Kidney (tissue), 14 donors: ENCODE measurements around the gene CFAP92. TPM values are rescaled to one million over a fixed set of nuclear protein-coding genes. Genes with fewer than 3 reads are reported as not detected.

ENCODE experiments used
- DNase-seq, 5 donors: peaks; one replicate each; pipeline ENCODE4 v3.0.0-alpha.2; 2013 to 2020
- FAIRE-seq: peaks from 2 replicates; lab custom pipeline; 2012; peaks lifted over from hg19 to GRCh38; lab: Jason Lieb, UNC
- H3K27ac ChIP-seq, 2 donors: one replicate each; pipeline ENCODE4 v1.7.0; 2013; ENCODE audit warnings: low read depth in 2 of 2, low read length in 2 of 2, inconsistent platforms in 1 of 2
- H3K27me3 ChIP-seq: one replicate; pipeline ENCODE4 v1.7.1; 2013; ENCODE audit warnings: low read length, inconsistent platforms; ENCODE audit not compliant: control insufficient read depth, insufficient read depth
- H3K36me3 ChIP-seq, 3 donors: one replicate each; pipeline versions ENCODE4 v1.7.0 to v1.7.1; 2013; ENCODE audit warnings: low read length in 3 of 3, control low read depth in 1 of 3, inconsistent platforms in 1 of 3; ENCODE audit not compliant: insufficient read depth in 3 of 3, control insufficient read depth in 2 of 3
- H3K4me1 ChIP-seq, 3 donors: one replicate each; pipeline versions ENCODE4 v1.7.0 to v1.7.1; 2013; ENCODE audit warnings: low read length in 3 of 3, inconsistent platforms in 1 of 3, low read depth in 1 of 3; ENCODE audit not compliant: control insufficient read depth in 2 of 3, insufficient read depth in 2 of 3
- H3K4me3 ChIP-seq, 3 donors: one replicate each; pipeline versions ENCODE4 v1.7.0 to v1.8.1; 2013; ENCODE audit warnings: low read length in 3 of 3, control low read depth in 1 of 3, inconsistent platforms in 1 of 3
- H3K9ac ChIP-seq, 3 donors: one replicate each; pipeline versions ENCODE4 v1.7.0 to v1.7.1; 2013; ENCODE audit warnings: low read length in 3 of 3, control low read depth in 1 of 3, inconsistent platforms in 1 of 3
- H3K9me3 ChIP-seq, 3 donors: one replicate each; pipeline versions ENCODE4 v1.7.0 to v1.7.1; 2013; ENCODE audit warnings: low read length in 3 of 3, control low read depth in 1 of 3, inconsistent platforms in 1 of 3; ENCODE audit not compliant: control insufficient read depth in 2 of 3, insufficient read depth in 1 of 3
- intact Hi-C: fragments of 100-400 bp; cut with DNase I; formaldehyde crosslinking; loops from one replicate; pipeline ENCODE4 v1.11.1; 2022
- polyA plus RNA-seq: library from polyadenylated mRNA; stranded (reverse); fragments of 350-450 nt; fragmentation: Illumina TruSeq; extraction: RNeasy Lipid Tissue Mini Kit (QIAGEN cat#74804); gene quantifications from one replicate; pipeline ENCODE4 v1.2.3, GENCODE V29; 2014; ENCODE audit warnings: low read depth, low replicate concordance; ENCODE audit not compliant: insufficient read depth
- total RNA-seq: library from RNA; stranded (reverse); fragmentation: NEBNext Ultra II Directional; extraction: Animal tissue kit (Norgen Biotek cat#: 25700); gene quantifications from one replicate; pipeline ENCODE4 v1.2.1, GENCODE V29; 2021
- TF ChIP-seq, protein P1 (sequence below): IDR thresholded peaks from 3 replicates; pipeline ENCODE4 v1.5.1; 2012; ENCODE audit warnings: mild to moderate bottlenecking, moderate library complexity, borderline replicate concordance; ENCODE audit not compliant: insufficient read depth; ENCODE audit errors: extremely low read depth
- donor health status: control.
- donor health status: control.
- donor health status: control.
- donor health status: control.
- donor health status: control.
- donor health status: DM: yes; HTN: yes; CAD: no.
- donor health status: Normal renal cell carcinoma (clear cell type).

The CFAP92 gene
- total and polyA plus RNA-seq, 2 donors from 2014 or later: 0.56 to 0.60 TPM

DNA sequence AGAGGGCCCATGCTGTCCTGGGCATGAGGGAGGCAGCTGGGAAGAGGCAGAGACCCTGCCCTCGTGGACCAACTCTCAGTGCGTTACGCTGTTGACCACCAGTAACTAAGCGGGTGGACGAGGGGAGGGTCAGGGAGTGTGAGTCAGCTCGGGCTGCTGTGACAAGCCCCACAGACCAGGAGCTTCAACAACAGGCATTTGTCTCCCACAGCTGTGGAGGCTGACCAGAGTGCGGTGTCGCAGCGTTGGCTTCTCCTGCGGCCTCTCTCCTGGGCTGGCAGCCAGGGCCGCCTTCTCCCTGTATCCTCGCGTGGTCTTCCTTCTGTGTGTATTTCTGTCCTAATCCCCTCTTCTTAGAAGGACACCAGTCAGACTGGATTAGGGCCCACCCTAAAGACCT, 20.3 kb upstream of the CFAP92 start:
- Histone ChIP-seq H3K4me1 (peaks cover 0 to 7% (median 5%) of the 10 kb centered on the region in 3 donors), H3K9ac (no peak overlapping the region), H3K36me3 (peaks cover 0 to 3% (median 0%) of the 10 kb centered on the region in 3 donors), H3K4me3 (no peak overlapping the region), H3K9me3 (no peaks in the 10 kb centered on the region), H3K27me3 (no peaks in the 10 kb centered on the region), H3K27ac (peak overlapping the region in 1 of 2 donors; percentile 34)
- FAIRE-seq (no peak), DNase-seq (peak in 1 of 5 donors; percentile 79)
- intact Hi-C loops: no loop called here
- TF ChIP-seq, protein P1, sequence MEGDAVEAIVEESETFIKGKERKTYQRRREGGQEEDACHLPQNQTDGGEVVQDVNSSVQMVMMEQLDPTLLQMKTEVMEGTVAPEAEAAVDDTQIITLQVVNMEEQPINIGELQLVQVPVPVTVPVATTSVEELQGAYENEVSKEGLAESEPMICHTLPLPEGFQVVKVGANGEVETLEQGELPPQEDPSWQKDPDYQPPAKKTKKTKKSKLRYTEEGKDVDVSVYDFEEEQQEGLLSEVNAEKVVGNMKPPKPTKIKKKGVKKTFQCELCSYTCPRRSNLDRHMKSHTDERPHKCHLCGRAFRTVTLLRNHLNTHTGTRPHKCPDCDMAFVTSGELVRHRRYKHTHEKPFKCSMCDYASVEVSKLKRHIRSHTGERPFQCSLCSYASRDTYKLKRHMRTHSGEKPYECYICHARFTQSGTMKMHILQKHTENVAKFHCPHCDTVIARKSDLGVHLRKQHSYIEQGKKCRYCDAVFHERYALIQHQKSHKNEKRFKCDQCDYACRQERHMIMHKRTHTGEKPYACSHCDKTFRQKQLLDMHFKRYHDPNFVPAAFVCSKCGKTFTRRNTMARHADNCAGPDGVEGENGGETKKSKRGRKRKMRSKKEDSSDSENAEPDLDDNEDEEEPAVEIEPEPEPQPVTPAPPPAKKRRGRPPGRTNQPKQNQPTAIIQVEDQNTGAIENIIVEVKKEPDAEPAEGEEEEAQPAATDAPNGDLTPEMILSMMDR: no peak

DNA sequence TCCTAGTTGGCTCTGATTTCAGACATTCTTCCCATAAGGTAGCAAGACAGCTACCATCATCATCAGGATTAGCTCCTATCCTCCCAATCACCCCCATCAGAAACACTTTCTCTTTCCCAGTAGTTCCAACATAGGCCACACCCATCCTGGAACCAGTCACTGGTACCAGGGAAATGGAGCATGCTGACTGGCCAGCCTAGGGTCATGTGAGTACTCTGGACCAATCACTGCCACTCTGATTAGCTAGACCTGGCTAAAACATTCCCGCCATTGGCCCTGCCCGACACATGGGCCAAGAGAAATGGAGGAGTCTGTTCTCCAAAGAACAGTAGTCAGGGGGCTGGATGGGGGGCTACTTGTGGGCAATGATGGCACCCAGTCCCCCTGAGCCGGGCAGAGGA, 19.6 kb upstream of the CFAP92 start:
- DNase-seq (peak in 1 of 5 donors; percentile 48), FAIRE-seq (no peak)
- TF ChIP-seq, protein P1: no peak
- Histone ChIP-seq H3K4me3 (no peak overlapping the region), H3K27ac (no peak overlapping the region), H3K27me3 (no peaks in the 10 kb centered on the region), H3K9me3 (no peaks in the 10 kb centered on the region), H3K36me3 (peaks cover 0 to 3% (median 0%) of the 10 kb centered on the region in 3 donors), H3K9ac (no peak overlapping the region), H3K4me1 (peaks cover 0 to 7% (median 5%) of the 10 kb centered on the region in 3 donors)
- intact Hi-C loops: no loop called here

DNA sequence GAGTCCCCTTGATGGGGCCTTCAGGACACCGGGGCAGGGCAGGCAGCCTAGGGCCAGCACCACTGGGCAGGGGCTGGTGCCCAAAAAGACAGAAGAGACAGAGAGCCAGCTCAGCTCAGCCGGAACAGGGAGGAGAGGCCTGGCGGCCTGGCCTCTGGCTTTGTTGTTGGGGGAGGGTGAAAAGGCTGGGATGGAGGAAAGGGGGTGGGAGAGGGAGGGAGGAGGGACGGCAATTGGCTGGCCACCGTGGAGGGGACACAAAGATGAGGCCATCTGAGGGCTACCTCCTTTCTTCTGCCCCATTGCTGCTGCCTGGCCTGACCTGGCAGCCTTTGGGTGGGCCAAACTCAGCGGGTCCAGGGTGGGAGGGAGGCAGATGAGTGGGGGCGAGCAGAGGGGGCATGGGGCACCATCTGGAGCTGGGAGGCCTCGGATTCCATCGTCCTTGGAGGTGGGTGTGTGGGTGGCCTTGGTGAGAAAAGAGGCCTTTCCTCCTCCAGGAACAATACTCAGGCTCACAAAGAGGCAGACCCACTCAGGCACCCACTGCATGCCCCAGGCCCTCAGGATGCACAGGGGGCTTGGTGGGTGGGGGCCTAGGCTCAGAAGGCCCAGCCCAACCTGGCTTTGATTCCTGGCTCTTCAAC, 16.6 kb upstream of the CFAP92 start:
- DNase-seq (peak in 2 of 5 donors; percentile 50 to 51), FAIRE-seq (no peak)
- TF ChIP-seq, protein P1: no peak
- intact Hi-C loops: no loop called here
- no peak overlapping the region for H3K27ac ChIP-seq
- H3K4me1 ChIP-seq: peaks cover 0 to 4% (median 0%) of the 10 kb centered on the region in 3 donors
- H3K36me3 ChIP-seq: no peaks in the 10 kb centered on the region
- no peak overlapping the region for H3K9ac ChIP-seq
- H3K4me3 ChIP-seq: no peak overlapping the region
- no peaks in the 10 kb centered on the region for H3K27me3 ChIP-seq
- H3K9me3 ChIP-seq: no peaks in the 10 kb centered on the region
